Calu3 (cell line): ENCODE measurements around the gene IPPK. TPM values are rescaled to one million over a fixed set of nuclear protein-coding genes. Genes with fewer than 3 reads are reported as not detected.

Experiments used
- BruUV-seq: library from RNA; stranded (reverse); fragments of 400-500 nt; replicated peaks from 2 replicates; lab custom pipeline; 2021; lab: Mats Ljungman, UMichigan
- CTCF ChIA-PET: fragments of 300-600 bp; sonication (Branson Sonifier 250); formaldehyde crosslinking; loops from one replicate; lab custom pipeline; 2022; ENCODE audit warnings: antibody characterized with exemption; lab: Charles Lee
- DNase-seq: peaks from one replicate; pipeline ENCODE4 v3.0.0; 2022
- H3K27ac Mint-ChIP-seq: one replicate; pipeline ENCODE4 v1.8.0; 2022; ENCODE audit warnings: mixed read lengths; ENCODE audit not compliant: unreplicated experiment
- H3K27me3 Mint-ChIP-seq: one replicate; pipeline ENCODE4 v1.8.0; 2022; ENCODE audit warnings: mixed read lengths; ENCODE audit not compliant: unreplicated experiment
- H3K36me3 Mint-ChIP-seq: one replicate; pipeline ENCODE4 v1.8.0; 2022; ENCODE audit warnings: mild to moderate bottlenecking, moderate library complexity, mixed read lengths; ENCODE audit not compliant: insufficient read depth, unreplicated experiment
- H3K4me1 Mint-ChIP-seq: one replicate; pipeline ENCODE4 v1.8.0; 2022; ENCODE audit warnings: mild to moderate bottlenecking, low read depth, mixed read lengths; ENCODE audit not compliant: unreplicated experiment
- H3K4me3 Mint-ChIP-seq: one replicate; pipeline ENCODE4 v1.8.0; 2022; ENCODE audit warnings: mild to moderate bottlenecking, low read depth, moderate library complexity, mixed read lengths; ENCODE audit not compliant: unreplicated experiment
- H3K9me3 Mint-ChIP-seq: one replicate; pipeline ENCODE4 v1.8.0; 2022; ENCODE audit warnings: low read depth, mixed read lengths; ENCODE audit not compliant: unreplicated experiment
- intact Hi-C: fragments of 100-400 bp; cut with micrococcal nuclease; formaldehyde crosslinking; loops from one replicate; pipeline ENCODE4 v1.10.0; 2022; ENCODE audit not compliant: unreplicated experiment
- total RNA-seq: library from RNA; stranded (reverse); gene quantifications from 2 replicates; pipeline ENCODE4 v1.2.3, GENCODE V29; 2022
- TF ChIP-seq, protein P1 (sequence below): fragments of 200-600 bp; IDR thresholded peaks from one replicate; pipeline ENCODE4 v1.8.0; 2022; ENCODE audit warnings: antibody characterized with exemption; ENCODE audit not compliant: unreplicated experiment

The IPPK gene
- total RNA-seq, 1 experiment from 2014 or later: 8.9 TPM

DNA sequence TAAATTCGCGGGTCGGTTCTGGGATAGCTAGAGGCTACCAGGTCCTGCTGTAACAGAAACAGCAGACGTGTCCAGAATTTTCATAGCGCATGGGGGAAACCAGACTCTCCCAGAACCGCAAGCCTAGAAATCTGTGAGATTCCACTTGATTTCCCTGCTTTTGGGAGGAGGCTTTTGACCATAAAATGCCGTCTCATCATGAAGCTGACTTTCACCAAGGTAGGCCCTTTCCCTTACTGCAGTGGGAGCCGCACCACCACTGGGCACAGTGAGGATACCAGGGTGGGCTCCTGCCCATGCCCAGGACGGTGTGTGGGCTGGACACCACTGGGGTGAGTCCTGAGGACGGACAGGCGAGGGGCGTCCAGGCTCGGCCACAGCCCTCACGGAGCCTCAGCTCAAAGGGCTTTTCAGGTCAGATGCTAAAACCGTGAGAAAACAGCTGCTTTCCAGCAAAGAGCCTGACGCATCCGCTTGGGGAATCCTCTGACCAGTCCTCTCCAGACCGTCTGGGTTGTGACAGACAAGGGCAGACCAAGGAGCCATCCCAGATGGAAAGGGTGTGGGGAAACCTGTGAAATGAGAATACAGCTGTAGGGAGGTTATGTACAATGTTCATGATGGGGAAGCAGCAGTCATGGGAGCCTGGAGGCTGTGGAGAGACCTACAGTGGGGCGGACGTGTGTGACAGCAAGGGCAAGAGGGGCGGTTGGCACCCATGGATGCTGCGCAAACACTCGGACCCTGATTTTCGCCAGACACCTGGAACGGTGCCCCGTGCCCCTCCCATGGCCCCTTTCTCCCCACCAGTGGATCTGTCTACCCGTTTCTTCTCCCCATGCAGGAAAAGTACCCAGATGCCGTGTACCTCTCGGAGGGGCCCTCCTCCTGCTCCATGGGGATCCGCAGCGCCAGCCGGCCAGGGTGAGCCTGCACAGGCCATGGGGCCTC lies 59.2 kb downstream of the IPPK start:
- no peak overlapping the region for H3K27ac Mint-ChIP-seq
- TF ChIP-seq, protein P1, sequence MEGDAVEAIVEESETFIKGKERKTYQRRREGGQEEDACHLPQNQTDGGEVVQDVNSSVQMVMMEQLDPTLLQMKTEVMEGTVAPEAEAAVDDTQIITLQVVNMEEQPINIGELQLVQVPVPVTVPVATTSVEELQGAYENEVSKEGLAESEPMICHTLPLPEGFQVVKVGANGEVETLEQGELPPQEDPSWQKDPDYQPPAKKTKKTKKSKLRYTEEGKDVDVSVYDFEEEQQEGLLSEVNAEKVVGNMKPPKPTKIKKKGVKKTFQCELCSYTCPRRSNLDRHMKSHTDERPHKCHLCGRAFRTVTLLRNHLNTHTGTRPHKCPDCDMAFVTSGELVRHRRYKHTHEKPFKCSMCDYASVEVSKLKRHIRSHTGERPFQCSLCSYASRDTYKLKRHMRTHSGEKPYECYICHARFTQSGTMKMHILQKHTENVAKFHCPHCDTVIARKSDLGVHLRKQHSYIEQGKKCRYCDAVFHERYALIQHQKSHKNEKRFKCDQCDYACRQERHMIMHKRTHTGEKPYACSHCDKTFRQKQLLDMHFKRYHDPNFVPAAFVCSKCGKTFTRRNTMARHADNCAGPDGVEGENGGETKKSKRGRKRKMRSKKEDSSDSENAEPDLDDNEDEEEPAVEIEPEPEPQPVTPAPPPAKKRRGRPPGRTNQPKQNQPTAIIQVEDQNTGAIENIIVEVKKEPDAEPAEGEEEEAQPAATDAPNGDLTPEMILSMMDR: no peak
- CTCF ChIA-PET: no interaction called here

DNA sequence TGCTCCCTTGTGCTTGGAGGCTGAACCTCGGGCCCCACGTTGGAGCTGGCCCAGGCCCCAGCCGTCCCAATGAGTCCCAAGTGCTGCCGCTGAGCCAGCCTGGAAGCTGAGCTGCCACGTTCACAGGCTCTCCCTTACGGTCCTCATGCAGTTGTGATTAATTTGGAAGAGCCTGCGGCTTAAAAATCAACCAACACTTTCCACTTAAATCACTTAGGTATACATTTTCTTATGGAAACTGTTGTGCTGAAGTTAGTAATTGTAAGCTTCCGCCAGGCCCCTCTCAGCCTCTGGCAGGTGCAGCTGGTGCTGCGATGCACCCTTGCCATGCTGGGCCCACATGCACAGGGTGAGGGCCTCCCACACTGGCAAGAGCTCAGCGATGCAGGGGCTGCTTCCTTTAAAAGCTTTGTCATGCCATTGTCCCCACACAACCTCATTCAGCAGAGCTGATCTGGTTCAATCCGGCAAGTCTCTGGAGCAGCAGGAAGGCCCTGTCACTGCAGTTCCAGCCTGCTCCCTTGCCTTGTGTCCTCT lies 61.0 kb downstream of the IPPK start:
- no peaks in the 10 kb centered on the region for H3K9me3 Mint-ChIP-seq

More for the DNA sequence above, 59.2 kb downstream of the IPPK start:
- H3K9me3 Mint-ChIP-seq: no peaks in the 10 kb centered on the region
- H3K4me1 Mint-ChIP-seq: no peaks in the 10 kb centered on the region
- intact Hi-C loops: no loop called here
- no peaks in the 10 kb centered on the region for H3K36me3 Mint-ChIP-seq
- no peak overlapping the region for H3K4me3 Mint-ChIP-seq
- no peak for DNase-seq
- BruUV-seq: no TSS peak
- H3K27me3 Mint-ChIP-seq: no peaks in the 10 kb centered on the region

DNA sequence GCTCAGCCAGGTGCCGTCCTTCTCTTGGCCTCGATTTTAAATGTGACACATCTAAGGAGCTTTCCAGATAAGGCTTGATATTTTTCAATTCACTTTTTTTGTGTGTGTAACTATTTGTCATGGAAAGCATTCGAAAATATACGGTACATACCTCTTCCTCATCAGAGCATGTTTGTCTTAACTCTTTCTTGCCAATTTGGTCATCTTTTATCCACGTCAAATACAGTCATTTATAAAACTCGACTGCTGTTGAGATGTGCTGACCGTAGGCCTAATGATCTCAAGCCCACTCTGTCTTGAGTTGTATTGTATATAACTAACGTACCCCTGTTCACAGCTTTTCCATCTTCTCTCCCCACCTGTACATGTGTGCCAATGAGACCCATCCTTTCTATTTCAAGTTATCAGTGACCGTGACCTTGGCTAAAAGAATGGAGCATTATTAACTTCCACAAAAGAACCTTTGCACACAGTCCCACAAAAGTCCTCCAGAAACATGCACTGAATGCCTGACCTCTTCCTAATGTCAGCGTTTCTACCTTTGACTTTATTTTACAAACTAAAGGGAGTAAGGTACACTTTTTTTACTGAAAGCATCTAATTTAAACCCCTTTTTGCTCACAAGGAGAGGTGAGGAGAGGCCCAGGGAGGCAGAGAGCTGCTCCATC lies 61.6 kb downstream of the IPPK start:
- Mint-ChIP-seq H3K9me3 (no peaks in the 10 kb centered on the region), H3K27me3 (no peaks in the 10 kb centered on the region), H3K36me3 (no peaks in the 10 kb centered on the region), H3K4me3 (no peak overlapping the region), H3K4me1 (no peaks in the 10 kb centered on the region), H3K27ac (no peak overlapping the region)
- TF ChIP-seq, protein P1: no peak
- DNase-seq: no peak
- no TSS peak for BruUV-seq
- CTCF ChIA-PET: no interaction called here
- intact Hi-C loops: no loop called here

More for the DNA sequence above, 61.0 kb downstream of the IPPK start:
- TF ChIP-seq, protein P1: no peak
- CTCF ChIA-PET: no interaction called here
- no peak for DNase-seq
- Mint-ChIP-seq H3K4me3 (no peak overlapping the region), H3K36me3 (no peaks in the 10 kb centered on the region), H3K27me3 (no peaks in the 10 kb centered on the region), H3K4me1 (no peaks in the 10 kb centered on the region), H3K27ac (no peak overlapping the region)
- BruUV-seq: no TSS peak
- intact Hi-C loops: no loop called here

DNA sequence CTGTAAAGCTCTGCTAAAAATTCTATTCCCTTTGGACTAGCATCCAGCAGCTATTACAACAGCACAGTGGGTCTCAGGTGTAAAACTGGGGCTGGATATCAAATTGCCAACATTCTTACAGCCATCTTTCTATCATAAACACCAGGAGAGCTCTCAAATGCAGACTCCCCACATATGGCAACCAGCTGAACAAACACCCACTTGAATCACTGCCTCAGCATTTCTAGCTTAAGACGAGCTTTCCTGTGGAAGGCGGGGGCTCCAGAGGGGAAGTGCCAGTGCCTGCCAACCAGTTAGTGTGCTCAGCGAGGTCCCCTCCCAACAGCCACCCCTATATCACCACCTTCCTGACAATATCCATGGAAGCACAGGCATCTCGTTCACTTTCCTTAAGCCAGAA lies 62.2 kb downstream of the IPPK start:
- Mint-ChIP-seq H3K27ac (no peak overlapping the region), H3K27me3 (no peaks in the 10 kb centered on the region), H3K4me3 (no peak overlapping the region), H3K4me1 (no peaks in the 10 kb centered on the region), H3K36me3 (no peaks in the 10 kb centered on the region), H3K9me3 (no peaks in the 10 kb centered on the region)
- DNase-seq: no peak
- TF ChIP-seq, protein P1: no peak
- CTCF ChIA-PET: no interaction called here
- intact Hi-C loops: no loop called here
- BruUV-seq: no TSS peak
